Measurements from ENCODE around the gene HS1BP3.

HS1BP3 gene

GRCh38 chr2:20570249-20570648 lies 80.6 kb downstream of the HS1BP3 start:
- no peak for DNase-seq (ENCODE audit: low read depth)

GRCh38 chr2:20569464-20570223 lies 81.3 kb downstream of the HS1BP3 start:
- no peak for DNase-seq (ENCODE audit: low read depth)

GRCh38 chr2:20568501-20569463 lies 82.1 kb downstream of the HS1BP3 start:
- DNase-seq (ENCODE audit: low read depth) = no peak

- DNase-seq (ENCODE audit: low read depth) = no peak
Observed at GRCh38 chr2:20567926-20568179, 83.0 kb downstream of the HS1BP3 start.

Data from stromal cell of bone marrow (primary cell).